HUES64 (cell line): ENCODE results near the gene STUM.
"Not testable (repeated sequence)": the region's sequence is repeated elsewhere in the genome, so short reads cannot be mapped to it uniquely, and the experiment has no call there.

Source experiments
- H3K27ac ChIP-seq: 2 replicates; pipeline ENCODE4 v1.7.0; 2013; ENCODE audit warnings: low read depth, low read length, inconsistent platforms
- H3K27me3 ChIP-seq: 2 replicates; pipeline ENCODE4 v1.6.1; 2013; ENCODE audit warnings: mild to moderate bottlenecking, low read length; ENCODE audit not compliant: insufficient read depth
- H3K36me3 ChIP-seq: 2 replicates; pipeline ENCODE4 v1.6.1; 2013; ENCODE audit warnings: mild to moderate bottlenecking, low read length; ENCODE audit not compliant: insufficient read depth
- H3K4me1 ChIP-seq: 2 replicates; pipeline ENCODE4 v1.6.1; 2013; ENCODE audit warnings: mild to moderate bottlenecking, low read length, moderate library complexity; ENCODE audit not compliant: insufficient read depth
- H3K4me3 ChIP-seq: 2 replicates; pipeline ENCODE4 v1.5.1; 2013; ENCODE audit warnings: mild to moderate bottlenecking, low read length, moderate library complexity
- H3K9ac ChIP-seq: 2 replicates; pipeline ENCODE4 v1.6.1; 2013; ENCODE audit warnings: mild to moderate bottlenecking, low read depth, low read length
- H3K9me3 ChIP-seq: 2 replicates; pipeline ENCODE4 v1.6.1; 2013; ENCODE audit warnings: low read depth, low read length; ENCODE audit not compliant: insufficient read depth
- WGBS: fragments of 150-250, 120-280 bp; methylation state at CpG from one replicate; pipeline ENCODE4 v1.1.7; 2013; ENCODE audit warnings: missing lambda C conversion rate; 5-methylcytosine and 5-hydroxymethylcytosine counted together

Gene STUM

DNA sequence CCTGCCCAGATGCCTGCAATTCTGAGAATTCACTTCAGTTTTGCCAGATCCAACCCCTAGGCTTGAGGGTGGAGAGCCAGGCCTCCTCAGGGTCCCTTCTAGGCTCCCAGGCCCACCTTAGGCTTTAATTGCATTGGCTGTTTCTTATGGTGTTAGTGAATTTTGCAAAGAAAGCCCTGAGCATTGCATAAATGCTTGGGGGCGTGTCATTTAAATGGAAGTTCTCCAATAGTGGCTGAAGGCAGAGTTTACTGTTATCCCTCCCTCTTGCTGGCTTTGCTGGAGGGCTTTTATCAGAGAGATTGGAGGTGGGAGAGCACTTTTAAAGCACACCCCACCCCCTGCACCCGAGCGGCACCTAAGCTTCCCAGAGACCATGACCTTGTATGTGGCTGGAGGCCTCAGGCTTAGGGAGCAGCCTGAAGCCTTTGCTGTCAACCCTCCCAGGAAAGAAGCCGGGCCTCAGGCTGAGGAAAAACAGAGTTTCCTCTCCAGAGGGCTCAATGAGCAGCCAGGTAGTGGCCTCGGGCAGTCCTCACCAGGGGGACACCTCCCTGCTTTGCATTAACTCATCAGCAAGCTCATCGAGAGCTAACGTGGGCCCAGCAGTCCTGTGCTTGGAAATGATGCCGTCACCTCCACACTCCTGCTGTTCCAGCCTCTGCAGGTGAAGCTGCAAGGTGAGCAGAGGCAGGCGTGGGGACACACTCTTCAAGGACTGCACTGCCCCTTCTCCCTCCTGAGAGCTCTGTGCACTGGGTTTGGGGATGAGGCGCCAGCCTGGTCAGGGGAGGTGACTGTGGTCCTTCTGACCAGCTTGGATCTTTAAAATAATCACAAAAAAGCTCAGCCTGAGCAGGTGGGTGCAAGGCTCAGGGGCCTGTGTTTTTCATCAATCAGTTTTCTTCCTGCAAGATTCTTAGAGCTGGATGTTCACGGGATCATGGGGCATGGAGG, 58.0 kb downstream of the STUM start:
- Histone ChIP-seq H3K9me3 (no peaks in the 10 kb centered on the region), H3K9ac (no peak overlapping the region), H3K4me1 (peaks cover 21% of the 10 kb centered on the region; the same call in 1 of the 2 replicates), H3K27ac (no peak overlapping the region; the same call in 1 of the 2 replicates), H3K27me3 (no peaks in the 10 kb centered on the region), H3K36me3 (no peaks in the 10 kb centered on the region), H3K4me3 (no peak overlapping the region)
- 61% methylated on average over 11 of the region's 11 CpGs for WGBS

DNA sequence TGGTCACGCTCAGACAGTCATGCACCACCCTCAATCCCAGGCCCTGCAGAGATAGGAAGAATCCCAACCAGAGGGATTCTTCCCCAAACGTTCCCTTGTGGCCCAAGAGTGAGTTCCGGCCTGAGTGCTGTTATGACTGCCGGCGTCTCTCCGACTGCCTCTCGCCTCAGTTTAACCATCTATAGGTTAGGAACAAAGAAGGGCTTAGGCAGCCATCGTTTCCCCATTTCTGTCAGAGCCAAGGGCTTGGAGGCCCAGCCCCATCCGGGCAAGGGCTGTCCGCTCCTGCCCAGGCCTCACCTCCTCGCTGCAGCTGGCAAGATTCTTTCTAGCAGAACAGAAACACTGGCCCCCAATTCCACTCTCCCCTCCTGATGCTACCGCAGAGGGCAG, 58.7 kb downstream of the STUM start:
- no peaks in the 10 kb centered on the region for H3K27me3 ChIP-seq

DNA sequence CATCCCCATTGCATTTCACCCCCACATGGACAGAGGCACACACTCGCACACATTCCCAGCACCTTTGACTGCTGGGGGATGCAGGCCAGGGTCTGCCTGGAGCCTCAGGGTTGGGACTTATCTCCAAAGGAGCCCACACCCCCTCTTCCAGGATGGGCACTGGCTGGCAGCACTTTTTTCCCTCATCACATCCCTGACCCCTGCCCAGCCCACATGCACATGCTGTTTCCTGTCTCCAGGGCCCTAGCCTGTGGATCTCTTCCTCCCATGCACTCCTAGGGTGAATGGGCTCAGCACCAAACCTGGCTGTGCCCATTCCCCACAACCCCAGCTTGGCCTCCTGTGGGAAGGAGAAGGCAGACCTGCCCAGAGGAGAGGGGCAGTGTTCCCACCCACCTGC, 59.3 kb downstream of the STUM start:
- Histone ChIP-seq H3K4me3 (no peak overlapping the region), H3K4me1 (peaks cover 21% of the 10 kb centered on the region; the same call in 1 of the 2 replicates), H3K36me3 (no peaks in the 10 kb centered on the region), H3K27me3 (no peaks in the 10 kb centered on the region), H3K9me3 (no peaks in the 10 kb centered on the region), H3K9ac (no peak overlapping the region), H3K27ac (no peak overlapping the region)
- WGBS = 89% methylated on average over 1 of the region's 1 CpG

More for the DNA sequence above, 58.7 kb downstream of the STUM start:
- Histone ChIP-seq H3K4me3 (no peak overlapping the region), H3K27ac (no peak overlapping the region), H3K9ac (no peak overlapping the region), H3K36me3 (no peaks in the 10 kb centered on the region), H3K9me3 (no peaks in the 10 kb centered on the region), H3K4me1 (peaks cover 21% of the 10 kb centered on the region; the same call in 1 of the 2 replicates)
- WGBS = 93% methylated on average over 12 of the region's 12 CpGs

DNA sequence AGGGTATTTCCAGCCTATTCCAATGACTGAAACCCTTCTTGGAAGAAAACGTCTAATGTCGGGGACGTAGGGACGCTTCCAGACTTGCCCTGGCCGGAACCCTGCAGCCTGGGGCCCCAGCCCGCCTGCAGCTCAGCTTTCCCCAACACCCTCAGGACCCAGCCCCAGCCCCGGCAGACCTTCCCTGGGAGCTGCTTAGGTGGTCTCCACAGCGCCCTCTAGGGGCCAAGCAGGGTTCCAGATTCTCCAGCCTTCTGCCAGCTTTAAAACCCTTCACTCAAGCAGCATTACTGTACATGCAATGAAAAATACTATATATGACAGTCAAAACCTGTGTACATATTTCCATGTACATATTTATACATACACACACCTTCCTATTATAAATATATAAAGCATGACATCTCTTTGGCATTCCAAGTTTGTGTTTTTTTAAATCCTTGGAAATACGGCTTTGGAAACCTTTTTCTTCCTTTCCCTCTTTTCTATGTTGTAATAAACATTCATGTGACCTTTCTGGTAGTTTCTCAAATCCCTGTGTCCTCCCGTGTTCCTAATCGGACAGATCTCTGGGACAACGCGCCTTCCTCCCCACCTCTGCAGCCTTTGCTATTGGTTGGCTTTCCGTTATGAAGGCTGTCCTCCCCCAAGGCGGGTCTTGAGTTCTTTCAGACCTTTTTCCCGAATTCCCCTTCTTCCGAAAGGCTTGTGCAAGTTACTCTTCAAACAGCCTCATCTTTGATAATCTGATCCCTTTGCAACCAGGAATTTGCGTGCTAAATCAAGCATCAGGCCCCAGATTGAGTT, 60.3 kb downstream of the STUM start:
- no peak overlapping the region for H3K9ac ChIP-seq
- H3K36me3 ChIP-seq = no peaks in the 10 kb centered on the region
- no peaks in the 10 kb centered on the region for H3K9me3 ChIP-seq
- H3K4me1 ChIP-seq = peaks cover 21% of the 10 kb centered on the region; the same call in 1 of the 2 replicates
- no peak overlapping the region for H3K4me3 ChIP-seq
- 54% methylated on average over 18 of the region's 18 CpGs for WGBS
- no peaks in the 10 kb centered on the region for H3K27me3 ChIP-seq
- no peak overlapping the region for H3K27ac ChIP-seq

DNA sequence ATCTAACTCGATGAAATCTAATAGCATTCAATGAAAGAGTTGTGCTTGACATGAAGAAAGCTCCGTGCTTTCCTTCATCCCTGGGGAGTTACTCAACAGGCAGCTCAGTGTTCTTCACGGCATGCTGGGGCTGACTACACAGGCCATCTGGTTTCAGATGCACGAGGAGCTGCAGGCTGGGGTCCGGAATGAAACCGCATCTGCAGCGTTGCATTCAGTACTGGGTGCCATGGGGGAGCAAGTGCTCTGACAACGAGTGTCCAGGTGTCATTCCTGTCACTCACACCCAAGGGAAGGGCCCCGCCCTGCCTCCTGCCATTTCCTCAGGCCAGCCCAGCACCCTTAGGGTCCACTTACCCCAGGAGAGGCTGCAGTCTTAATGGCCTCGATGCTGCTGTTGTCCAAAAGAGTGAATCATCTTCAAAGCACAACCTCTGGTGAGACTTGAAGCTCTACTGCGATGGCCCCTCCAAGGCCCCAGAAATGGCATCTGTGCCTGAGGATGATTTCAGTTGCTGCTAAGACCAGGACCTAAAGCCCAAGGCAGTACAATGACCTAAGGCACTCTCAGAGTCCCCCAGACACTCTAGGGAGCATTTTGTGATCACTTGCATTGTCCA, 61.4 kb downstream of the STUM start:
- H3K36me3 ChIP-seq = no peaks in the 10 kb centered on the region
- no peaks in the 10 kb centered on the region for H3K27me3 ChIP-seq
- no peaks in the 10 kb centered on the region for H3K9me3 ChIP-seq
- H3K4me3 ChIP-seq = no peak overlapping the region
- 91% methylated on average over 11 of the region's 11 CpGs for WGBS
- no peak overlapping the region for H3K9ac ChIP-seq
- H3K27ac ChIP-seq = no peak overlapping the region
- peaks cover 13% of the 10 kb centered on the region; the same call in 1 of the 2 replicates for H3K4me1 ChIP-seq

DNA sequence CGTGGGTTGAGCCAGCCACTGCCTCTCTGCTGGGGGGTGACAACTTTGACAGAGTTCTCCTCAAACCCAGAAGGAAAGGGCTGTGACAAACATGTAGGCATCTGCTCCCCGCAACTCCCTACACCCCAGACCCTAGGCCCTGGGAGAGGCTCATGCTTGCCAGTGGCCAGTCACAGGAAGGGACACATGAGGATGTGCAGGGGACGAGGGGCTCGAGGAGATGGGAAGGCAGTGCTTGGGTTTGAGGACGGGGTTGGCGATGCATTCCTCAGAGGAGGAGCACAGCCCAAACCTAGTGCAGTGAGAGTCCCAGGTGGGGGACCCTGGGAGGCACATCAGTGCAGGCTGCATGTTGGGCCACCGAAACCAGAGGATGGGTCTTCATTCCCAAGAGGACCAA, 62.1 kb downstream of the STUM start:
- H3K9me3 ChIP-seq = no peaks in the 10 kb centered on the region
- H3K4me1 ChIP-seq = peaks cover 10% of the 10 kb centered on the region; the same call in 1 of the 2 replicates
- H3K27me3 ChIP-seq = no peaks in the 10 kb centered on the region
- no peak overlapping the region for H3K4me3 ChIP-seq
- no peak overlapping the region for H3K27ac ChIP-seq
- H3K36me3 ChIP-seq = no peaks in the 10 kb centered on the region
- no peak overlapping the region for H3K9ac ChIP-seq
- WGBS = 90% methylated on average over 7 of the region's 7 CpGs

DNA sequence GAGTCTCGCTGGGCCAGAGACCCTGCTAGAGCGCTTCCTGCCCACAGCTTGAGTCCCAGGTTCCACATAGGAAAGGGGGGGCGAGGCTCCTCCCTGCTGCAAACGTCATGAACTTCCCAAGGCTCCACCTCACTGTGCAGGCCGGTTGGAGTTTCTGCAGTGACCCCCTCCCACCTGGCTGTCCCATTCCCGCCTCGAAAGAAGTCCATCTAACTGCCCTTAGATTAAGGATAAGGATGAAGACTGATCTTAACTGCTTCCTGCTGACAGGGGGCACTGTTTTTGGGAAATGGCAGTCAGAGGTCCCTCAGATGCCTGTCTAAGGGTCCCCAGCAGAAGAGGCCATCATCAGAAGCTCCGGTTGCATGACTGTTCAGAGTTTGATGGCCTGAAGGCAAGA, 62.7 kb downstream of the STUM start:
- peaks cover 8% of the 10 kb centered on the region; the same call in 1 of the 2 replicates for H3K4me1 ChIP-seq
- no peak overlapping the region for H3K4me3 ChIP-seq
- H3K36me3 ChIP-seq = no peaks in the 10 kb centered on the region
- 61% methylated on average over 8 of the region's 8 CpGs for WGBS
- H3K9ac ChIP-seq = no peak overlapping the region
- H3K27ac ChIP-seq = no peak overlapping the region
- no peaks in the 10 kb centered on the region for H3K27me3 ChIP-seq
- H3K9me3 ChIP-seq = 0 out of 2 replicates have a peak, but pooled peaks cover under 1% of the 10 kb centered on the region

DNA sequence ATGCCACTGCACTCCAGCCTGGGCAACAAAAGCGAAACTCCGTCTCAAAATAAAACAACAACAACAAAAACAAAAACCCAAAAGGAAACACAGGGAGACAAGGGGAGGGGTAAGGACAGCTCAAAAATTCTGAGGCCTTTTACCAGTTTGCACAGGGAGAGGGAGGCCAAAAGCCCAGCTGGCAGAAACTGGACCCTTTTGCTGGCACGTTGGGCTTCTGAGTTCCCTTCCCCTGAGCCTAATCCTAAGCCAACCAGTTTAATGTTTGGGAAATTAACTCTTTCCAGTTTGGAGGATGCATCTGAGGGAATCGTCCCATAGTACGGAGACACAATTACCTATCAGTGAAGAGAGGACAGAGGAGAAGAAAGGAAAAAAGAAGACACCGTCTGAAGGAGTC, 63.4 kb downstream of the STUM start:
- not testable (repeated sequence) for H3K4me3 ChIP-seq
- 82% methylated on average over 6 of the region's 6 CpGs for WGBS

DNA sequence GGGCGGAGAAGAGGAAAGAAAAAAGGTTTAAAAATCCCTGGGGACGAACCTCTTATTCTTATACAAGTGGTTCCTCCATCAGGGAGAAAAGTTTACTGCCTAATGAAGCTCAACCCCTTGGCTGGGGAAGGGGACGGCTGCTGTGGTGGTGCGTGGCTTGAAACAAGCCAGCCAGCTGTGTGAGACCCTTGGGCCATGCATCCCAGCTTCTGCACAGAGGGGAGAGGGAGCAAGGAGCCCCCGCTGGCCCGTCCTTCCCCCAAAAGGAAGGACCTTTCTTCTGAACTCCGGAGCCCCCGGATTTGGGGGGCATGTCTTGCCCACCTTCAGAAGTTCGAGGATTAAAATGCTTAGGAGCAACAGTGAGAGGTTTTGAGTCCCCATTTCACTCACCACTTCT, 67.3 kb downstream of the STUM start:
- H3K4me1 ChIP-seq = no peaks in the 10 kb centered on the region
- 94% methylated on average over 8 of the region's 9 CpGs for WGBS
- H3K27me3 ChIP-seq = no peaks in the 10 kb centered on the region
- H3K9ac ChIP-seq = no peak overlapping the region
- H3K9me3 ChIP-seq = 0 out of 2 replicates have a peak, but pooled peaks cover 4% of the 10 kb centered on the region
- H3K36me3 ChIP-seq = no peaks in the 10 kb centered on the region
- H3K4me3 ChIP-seq = no peak overlapping the region
- H3K27ac ChIP-seq = no peak overlapping the region

More for the DNA sequence above, 63.4 kb downstream of the STUM start:
- H3K9ac ChIP-seq, H3K27me3 ChIP-seq, H3K36me3 ChIP-seq, H3K4me1 ChIP-seq, H3K9me3 ChIP-seq, H3K27ac ChIP-seq: not testable (repeated sequence)

DNA sequence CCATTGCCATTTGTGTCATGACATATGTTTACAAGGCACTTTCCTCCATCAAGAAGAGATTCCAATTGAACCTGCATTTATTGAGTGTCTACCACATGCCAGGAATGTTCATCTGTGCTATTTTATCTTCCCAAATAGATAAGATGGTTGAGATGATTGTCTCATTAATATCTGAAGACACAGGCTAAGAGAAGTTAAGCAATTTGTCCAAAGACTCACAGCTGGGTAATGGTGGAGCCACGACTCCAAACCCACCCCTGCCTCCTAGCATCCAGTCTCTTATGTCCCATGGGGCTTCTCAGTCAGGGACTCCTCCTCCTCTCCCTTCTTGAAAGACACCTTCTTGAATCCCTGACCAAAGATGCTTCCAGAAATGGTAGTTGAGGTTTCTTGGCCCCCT, 68.1 kb downstream of the STUM start:
- H3K4me1 ChIP-seq = no peaks in the 10 kb centered on the region
- no peak overlapping the region for H3K9ac ChIP-seq
- H3K4me3 ChIP-seq = no peak overlapping the region
- H3K36me3 ChIP-seq = no peaks in the 10 kb centered on the region
- WGBS = 87% methylated on average over 1 of the region's 1 CpG
- 0 out of 2 replicates have a peak, but pooled peaks cover 4% of the 10 kb centered on the region for H3K9me3 ChIP-seq
- H3K27me3 ChIP-seq = no peaks in the 10 kb centered on the region
- no peak overlapping the region for H3K27ac ChIP-seq
